WTC11 (cell line): ENCODE data around the gene PTPN21. TPM values are rescaled to one million over a fixed set of nuclear protein-coding genes. Genes with fewer than 3 reads are reported as not detected.

Experiments used
- CREM ChIP-seq: sonication (generic); formaldehyde crosslinking; IDR thresholded peaks from 2 replicates; pipeline ENCODE4 v1.8.1; 2022; ENCODE audit warnings: mild to moderate bottlenecking, missing genetic modification reagents, moderate library complexity
- ELF4 ChIP-seq: sonication (generic); formaldehyde crosslinking; IDR thresholded peaks from 2 replicates; pipeline ENCODE4 v1.8.1; 2022; ENCODE audit warnings: low read depth, mild to moderate bottlenecking, moderate library complexity, missing genetic modification reagents
- FOXP1 ChIP-seq: sonication (generic); formaldehyde crosslinking; IDR thresholded peaks from 2 replicates; pipeline ENCODE4 v1.8.0; 2022; ENCODE audit warnings: missing genetic modification reagents, mild to moderate bottlenecking, moderate library complexity, borderline replicate concordance
- GTF2I ChIP-seq: fragments of 250-450 bp; sonication (Bioruptor Pico); conservative IDR thresholded peaks from 2 replicates; pipeline ENCODE4 v1.4.0; 2021; ENCODE audit warnings: mild to moderate bottlenecking
- IRF2 ChIP-seq: sonication (generic); formaldehyde crosslinking; IDR thresholded peaks from 2 replicates; pipeline ENCODE4 v1.8.0; 2022; ENCODE audit warnings: low read depth, missing genetic modification reagents, borderline replicate concordance
- JAZF1 ChIP-seq: fragments of 250-450 bp; sonication (Bioruptor Pico); IDR thresholded peaks from 2 replicates; pipeline ENCODE4 v1.9.0; 2021; ENCODE audit warnings: moderate library complexity, mild to moderate bottlenecking, inconsistent platforms
- NFATC4 ChIP-seq: fragments of 250-450 bp; sonication (Bioruptor Pico); IDR thresholded peaks from 2 replicates; pipeline ENCODE4 v1.9.0; 2021; ENCODE audit warnings: mild to moderate bottlenecking
- NR3C1 ChIP-seq: sonication (generic); formaldehyde crosslinking; conservative IDR thresholded peaks from 2 replicates; pipeline ENCODE4 v1.8.1; 2023; ENCODE audit warnings: low read depth, mild to moderate bottlenecking, missing genetic modification reagents
- OVOL2 ChIP-seq: fragments of 250-450 bp; sonication (Bioruptor Pico); IDR thresholded peaks from 2 replicates; pipeline ENCODE4 v1.9.0; 2021; ENCODE audit warnings: mild to moderate bottlenecking, borderline replicate concordance
- RELA ChIP-seq: sonication (generic); formaldehyde crosslinking; IDR thresholded peaks from 2 replicates; pipeline ENCODE4 v1.8.1; 2022; ENCODE audit warnings: missing genetic modification reagents, mild to moderate bottlenecking, borderline replicate concordance
- ZNF232 ChIP-seq: sonication (generic); formaldehyde crosslinking; IDR thresholded peaks from 2 replicates; pipeline ENCODE4 v1.8.0; 2022; ENCODE audit warnings: mild to moderate bottlenecking, missing genetic modification reagents
- total RNA-seq: library from RNA; stranded (reverse); gene quantifications from 3 replicates; pipeline ENCODE4 v1.2.3, GENCODE V29; 2021
- TF ChIP-seq, protein P1 (sequence below): sonication (generic); formaldehyde crosslinking; IDR thresholded peaks from 2 replicates; pipeline ENCODE4 v1.8.0; 2023; ENCODE audit warnings: missing genetic modification reagents
- TF ChIP-seq, protein P2 (sequence below): sonication (generic); formaldehyde crosslinking; conservative IDR thresholded peaks from 2 replicates; pipeline ENCODE4 v1.8.1; 2023; ENCODE audit warnings: mild to moderate bottlenecking, low read depth, missing genetic modification reagents, moderate library complexity
- TF ChIP-seq, protein P3 (sequence below): sonication (generic); formaldehyde crosslinking; IDR thresholded peaks from 2 replicates; pipeline ENCODE4 v1.8.1; 2023; ENCODE audit warnings: mild to moderate bottlenecking, missing genetic modification reagents, moderate library complexity
- TF ChIP-seq, protein P4 (sequence below): sonication (generic); formaldehyde crosslinking; IDR thresholded peaks from 2 replicates; pipeline ENCODE4 v1.8.1; 2023; ENCODE audit warnings: mild to moderate bottlenecking, missing genetic modification reagents, borderline replicate concordance
- TF ChIP-seq, protein P5 (sequence below): sonication (generic); formaldehyde crosslinking; conservative IDR thresholded peaks from 2 replicates; pipeline ENCODE4 v1.8.1; 2022; ENCODE audit warnings: mild to moderate bottlenecking, missing genetic modification reagents
- TF ChIP-seq, protein P6 (sequence below): sonication (generic); formaldehyde crosslinking; IDR thresholded peaks from 2 replicates; pipeline ENCODE4 v1.8.1; 2023; ENCODE audit warnings: mild to moderate bottlenecking, missing genetic modification reagents
- TF ChIP-seq, protein P7 (sequence below): fragments of 200-600 bp; IDR thresholded peaks from 2 replicates; pipeline ENCODE4 v1.8.0; 2022; ENCODE audit warnings: antibody characterized with exemption
- TF ChIP-seq, protein P8 (sequence below): sonication (generic); formaldehyde crosslinking; IDR thresholded peaks from 2 replicates; pipeline ENCODE4 v1.8.1; 2022; ENCODE audit warnings: low read depth, missing genetic modification reagents, borderline replicate concordance
- TF ChIP-seq, protein P9 (sequence below): sonication (generic); formaldehyde crosslinking; IDR thresholded peaks from 2 replicates; pipeline ENCODE4 v1.8.0; 2022; ENCODE audit warnings: missing genetic modification reagents

The PTPN21 gene
- total RNA-seq, 1 experiment from 2014 or later = 7.5 TPM

DNA sequence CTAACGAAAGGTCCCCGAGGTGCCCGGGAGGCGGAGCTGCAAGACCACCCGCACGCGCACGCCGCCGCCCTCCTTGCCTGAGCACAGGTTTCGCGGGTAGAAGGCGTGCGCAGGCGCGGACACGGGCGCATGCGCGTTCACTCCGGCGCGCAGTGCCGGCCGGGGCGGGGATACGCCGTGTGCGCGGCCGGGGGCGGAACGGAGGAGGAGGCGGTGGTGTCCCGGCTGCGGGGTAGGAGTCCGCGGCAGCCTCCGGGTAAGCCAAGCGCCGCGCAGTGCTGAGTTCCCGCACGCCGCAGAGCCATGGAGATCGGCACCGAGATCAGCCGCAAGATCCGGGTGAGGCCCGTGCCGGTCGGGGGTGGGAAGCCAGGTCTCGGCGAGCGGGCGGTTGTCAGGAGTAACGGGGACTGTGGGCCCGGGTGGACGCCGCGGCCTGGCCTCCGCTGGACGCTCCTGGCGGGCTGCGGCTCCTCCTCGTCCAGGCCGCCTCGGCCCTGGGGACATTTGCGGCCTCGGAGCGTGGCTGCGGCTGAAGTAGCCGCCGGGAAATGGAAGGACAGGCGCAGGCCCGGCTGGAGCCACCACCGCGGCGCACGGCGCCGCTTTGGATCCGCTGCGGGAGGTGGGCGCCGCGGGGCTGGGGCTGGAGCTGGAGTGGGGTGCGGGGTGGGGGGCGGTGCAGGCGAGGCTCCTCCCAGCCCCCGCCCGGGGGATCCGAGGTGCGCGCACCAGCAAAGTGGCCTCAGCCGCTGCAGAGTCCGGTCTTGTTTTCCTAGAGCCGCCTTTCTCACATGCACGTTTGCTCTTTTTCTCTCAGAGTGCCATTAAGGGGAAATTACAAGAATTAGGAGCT, 8.3 kb upstream of the PTPN21 start, which contains the start of gene ZC3H14 (continued):
- TF ChIP-seq, protein P1, sequence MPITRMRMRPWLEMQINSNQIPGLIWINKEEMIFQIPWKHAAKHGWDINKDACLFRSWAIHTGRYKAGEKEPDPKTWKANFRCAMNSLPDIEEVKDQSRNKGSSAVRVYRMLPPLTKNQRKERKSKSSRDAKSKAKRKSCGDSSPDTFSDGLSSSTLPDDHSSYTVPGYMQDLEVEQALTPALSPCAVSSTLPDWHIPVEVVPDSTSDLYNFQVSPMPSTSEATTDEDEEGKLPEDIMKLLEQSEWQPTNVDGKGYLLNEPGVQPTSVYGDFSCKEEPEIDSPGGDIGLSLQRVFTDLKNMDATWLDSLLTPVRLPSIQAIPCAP (CRISPR knock-in tag) = peak; percentile 88
- TF ChIP-seq, protein P2, sequence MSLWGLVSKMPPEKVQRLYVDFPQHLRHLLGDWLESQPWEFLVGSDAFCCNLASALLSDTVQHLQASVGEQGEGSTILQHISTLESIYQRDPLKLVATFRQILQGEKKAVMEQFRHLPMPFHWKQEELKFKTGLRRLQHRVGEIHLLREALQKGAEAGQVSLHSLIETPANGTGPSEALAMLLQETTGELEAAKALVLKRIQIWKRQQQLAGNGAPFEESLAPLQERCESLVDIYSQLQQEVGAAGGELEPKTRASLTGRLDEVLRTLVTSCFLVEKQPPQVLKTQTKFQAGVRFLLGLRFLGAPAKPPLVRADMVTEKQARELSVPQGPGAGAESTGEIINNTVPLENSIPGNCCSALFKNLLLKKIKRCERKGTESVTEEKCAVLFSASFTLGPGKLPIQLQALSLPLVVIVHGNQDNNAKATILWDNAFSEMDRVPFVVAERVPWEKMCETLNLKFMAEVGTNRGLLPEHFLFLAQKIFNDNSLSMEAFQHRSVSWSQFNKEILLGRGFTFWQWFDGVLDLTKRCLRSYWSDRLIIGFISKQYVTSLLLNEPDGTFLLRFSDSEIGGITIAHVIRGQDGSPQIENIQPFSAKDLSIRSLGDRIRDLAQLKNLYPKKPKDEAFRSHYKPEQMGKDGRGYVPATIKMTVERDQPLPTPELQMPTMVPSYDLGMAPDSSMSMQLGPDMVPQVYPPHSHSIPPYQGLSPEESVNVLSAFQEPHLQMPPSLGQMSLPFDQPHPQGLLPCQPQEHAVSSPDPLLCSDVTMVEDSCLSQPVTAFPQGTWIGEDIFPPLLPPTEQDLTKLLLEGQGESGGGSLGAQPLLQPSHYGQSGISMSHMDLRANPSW (CRISPR knock-in tag) = no peak
- TF ChIP-seq, protein P3, sequence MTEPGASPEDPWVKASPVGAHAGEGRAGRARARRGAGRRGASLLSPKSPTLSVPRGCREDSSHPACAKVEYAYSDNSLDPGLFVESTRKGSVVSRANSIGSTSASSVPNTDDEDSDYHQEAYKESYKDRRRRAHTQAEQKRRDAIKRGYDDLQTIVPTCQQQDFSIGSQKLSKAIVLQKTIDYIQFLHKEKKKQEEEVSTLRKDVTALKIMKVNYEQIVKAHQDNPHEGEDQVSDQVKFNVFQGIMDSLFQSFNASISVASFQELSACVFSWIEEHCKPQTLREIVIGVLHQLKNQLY (CRISPR knock-in tag) = no peak
- TF ChIP-seq ELF4 (CRISPR knock-in tag) = 0 out of 2 replicates have a peak, but pooled peaks have one; percentile 17
- TF ChIP-seq, protein P4, sequence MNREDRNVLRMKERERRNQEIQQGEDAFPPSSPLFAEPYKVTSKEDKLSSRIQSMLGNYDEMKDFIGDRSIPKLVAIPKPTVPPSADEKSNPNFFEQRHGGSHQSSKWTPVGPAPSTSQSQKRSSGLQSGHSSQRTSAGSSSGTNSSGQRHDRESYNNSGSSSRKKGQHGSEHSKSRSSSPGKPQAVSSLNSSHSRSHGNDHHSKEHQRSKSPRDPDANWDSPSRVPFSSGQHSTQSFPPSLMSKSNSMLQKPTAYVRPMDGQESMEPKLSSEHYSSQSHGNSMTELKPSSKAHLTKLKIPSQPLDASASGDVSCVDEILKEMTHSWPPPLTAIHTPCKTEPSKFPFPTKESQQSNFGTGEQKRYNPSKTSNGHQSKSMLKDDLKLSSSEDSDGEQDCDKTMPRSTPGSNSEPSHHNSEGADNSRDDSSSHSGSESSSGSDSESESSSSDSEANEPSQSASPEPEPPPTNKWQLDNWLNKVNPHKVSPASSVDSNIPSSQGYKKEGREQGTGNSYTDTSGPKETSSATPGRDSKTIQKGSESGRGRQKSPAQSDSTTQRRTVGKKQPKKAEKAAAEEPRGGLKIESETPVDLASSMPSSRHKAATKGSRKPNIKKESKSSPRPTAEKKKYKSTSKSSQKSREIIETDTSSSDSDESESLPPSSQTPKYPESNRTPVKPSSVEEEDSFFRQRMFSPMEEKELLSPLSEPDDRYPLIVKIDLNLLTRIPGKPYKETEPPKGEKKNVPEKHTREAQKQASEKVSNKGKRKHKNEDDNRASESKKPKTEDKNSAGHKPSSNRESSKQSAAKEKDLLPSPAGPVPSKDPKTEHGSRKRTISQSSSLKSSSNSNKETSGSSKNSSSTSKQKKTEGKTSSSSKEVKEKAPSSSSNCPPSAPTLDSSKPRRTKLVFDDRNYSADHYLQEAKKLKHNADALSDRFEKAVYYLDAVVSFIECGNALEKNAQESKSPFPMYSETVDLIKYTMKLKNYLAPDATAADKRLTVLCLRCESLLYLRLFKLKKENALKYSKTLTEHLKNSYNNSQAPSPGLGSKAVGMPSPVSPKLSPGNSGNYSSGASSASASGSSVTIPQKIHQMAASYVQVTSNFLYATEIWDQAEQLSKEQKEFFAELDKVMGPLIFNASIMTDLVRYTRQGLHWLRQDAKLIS (CRISPR knock-in tag) = no peak; the same call in 1 of the 2 replicates
- no peak for TF ChIP-seq IRF2 (CRISPR knock-in tag)
- no peak for TF ChIP-seq GTF2I (CRISPR knock-in tag)
- TF ChIP-seq JAZF1 (CRISPR knock-in tag) = no peak
- TF ChIP-seq, protein P5, sequence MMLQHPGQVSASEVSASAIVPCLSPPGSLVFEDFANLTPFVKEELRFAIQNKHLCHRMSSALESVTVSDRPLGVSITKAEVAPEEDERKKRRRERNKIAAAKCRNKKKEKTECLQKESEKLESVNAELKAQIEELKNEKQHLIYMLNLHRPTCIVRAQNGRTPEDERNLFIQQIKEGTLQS (CRISPR knock-in tag) = no peak
- TF ChIP-seq, protein P6, sequence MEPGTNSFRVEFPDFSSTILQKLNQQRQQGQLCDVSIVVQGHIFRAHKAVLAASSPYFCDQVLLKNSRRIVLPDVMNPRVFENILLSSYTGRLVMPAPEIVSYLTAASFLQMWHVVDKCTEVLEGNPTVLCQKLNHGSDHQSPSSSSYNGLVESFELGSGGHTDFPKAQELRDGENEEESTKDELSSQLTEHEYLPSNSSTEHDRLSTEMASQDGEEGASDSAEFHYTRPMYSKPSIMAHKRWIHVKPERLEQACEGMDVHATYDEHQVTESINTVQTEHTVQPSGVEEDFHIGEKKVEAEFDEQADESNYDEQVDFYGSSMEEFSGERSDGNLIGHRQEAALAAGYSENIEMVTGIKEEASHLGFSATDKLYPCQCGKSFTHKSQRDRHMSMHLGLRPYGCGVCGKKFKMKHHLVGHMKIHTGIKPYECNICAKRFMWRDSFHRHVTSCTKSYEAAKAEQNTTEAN (CRISPR knock-in tag) = no peak
- TF ChIP-seq, protein P7, sequence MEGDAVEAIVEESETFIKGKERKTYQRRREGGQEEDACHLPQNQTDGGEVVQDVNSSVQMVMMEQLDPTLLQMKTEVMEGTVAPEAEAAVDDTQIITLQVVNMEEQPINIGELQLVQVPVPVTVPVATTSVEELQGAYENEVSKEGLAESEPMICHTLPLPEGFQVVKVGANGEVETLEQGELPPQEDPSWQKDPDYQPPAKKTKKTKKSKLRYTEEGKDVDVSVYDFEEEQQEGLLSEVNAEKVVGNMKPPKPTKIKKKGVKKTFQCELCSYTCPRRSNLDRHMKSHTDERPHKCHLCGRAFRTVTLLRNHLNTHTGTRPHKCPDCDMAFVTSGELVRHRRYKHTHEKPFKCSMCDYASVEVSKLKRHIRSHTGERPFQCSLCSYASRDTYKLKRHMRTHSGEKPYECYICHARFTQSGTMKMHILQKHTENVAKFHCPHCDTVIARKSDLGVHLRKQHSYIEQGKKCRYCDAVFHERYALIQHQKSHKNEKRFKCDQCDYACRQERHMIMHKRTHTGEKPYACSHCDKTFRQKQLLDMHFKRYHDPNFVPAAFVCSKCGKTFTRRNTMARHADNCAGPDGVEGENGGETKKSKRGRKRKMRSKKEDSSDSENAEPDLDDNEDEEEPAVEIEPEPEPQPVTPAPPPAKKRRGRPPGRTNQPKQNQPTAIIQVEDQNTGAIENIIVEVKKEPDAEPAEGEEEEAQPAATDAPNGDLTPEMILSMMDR = no peak
- no peak for TF ChIP-seq NFATC4 (CRISPR knock-in tag)
- TF ChIP-seq OVOL2 (CRISPR knock-in tag) = no peak
- TF ChIP-seq FOXP1 (CRISPR knock-in tag) = 0 out of 2 replicates have a peak, but pooled peaks have one; percentile 58
- TF ChIP-seq NR3C1 (CRISPR knock-in tag) = no peak
- TF ChIP-seq, protein P8, sequence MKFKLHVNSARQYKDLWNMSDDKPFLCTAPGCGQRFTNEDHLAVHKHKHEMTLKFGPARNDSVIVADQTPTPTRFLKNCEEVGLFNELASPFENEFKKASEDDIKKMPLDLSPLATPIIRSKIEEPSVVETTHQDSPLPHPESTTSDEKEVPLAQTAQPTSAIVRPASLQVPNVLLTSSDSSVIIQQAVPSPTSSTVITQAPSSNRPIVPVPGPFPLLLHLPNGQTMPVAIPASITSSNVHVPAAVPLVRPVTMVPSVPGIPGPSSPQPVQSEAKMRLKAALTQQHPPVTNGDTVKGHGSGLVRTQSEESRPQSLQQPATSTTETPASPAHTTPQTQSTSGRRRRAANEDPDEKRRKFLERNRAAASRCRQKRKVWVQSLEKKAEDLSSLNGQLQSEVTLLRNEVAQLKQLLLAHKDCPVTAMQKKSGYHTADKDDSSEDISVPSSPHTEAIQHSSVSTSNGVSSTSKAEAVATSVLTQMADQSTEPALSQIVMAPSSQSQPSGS (CRISPR knock-in tag) = no peak
- TF ChIP-seq, protein P9, sequence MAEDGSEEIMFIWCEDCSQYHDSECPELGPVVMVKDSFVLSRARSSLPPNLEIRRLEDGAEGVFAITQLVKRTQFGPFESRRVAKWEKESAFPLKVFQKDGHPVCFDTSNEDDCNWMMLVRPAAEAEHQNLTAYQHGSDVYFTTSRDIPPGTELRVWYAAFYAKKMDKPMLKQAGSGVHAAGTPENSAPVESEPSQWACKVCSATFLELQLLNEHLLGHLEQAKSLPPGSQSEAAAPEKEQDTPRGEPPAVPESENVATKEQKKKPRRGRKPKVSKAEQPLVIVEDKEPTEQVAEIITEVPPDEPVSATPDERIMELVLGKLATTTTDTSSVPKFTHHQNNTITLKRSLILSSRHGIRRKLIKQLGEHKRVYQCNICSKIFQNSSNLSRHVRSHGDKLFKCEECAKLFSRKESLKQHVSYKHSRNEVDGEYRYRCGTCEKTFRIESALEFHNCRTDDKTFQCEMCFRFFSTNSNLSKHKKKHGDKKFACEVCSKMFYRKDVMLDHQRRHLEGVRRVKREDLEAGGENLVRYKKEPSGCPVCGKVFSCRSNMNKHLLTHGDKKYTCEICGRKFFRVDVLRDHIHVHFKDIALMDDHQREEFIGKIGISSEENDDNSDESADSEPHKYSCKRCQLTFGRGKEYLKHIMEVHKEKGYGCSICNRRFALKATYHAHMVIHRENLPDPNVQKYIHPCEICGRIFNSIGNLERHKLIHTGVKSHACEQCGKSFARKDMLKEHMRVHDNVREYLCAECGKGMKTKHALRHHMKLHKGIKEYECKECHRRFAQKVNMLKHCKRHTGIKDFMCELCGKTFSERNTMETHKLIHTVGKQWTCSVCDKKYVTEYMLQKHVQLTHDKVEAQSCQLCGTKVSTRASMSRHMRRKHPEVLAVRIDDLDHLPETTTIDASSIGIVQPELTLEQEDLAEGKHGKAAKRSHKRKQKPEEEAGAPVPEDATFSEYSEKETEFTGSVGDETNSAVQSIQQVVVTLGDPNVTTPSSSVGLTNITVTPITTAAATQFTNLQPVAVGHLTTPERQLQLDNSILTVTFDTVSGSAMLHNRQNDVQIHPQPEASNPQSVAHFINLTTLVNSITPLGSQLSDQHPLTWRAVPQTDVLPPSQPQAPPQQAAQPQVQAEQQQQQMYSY (CRISPR knock-in tag) = 0 out of 2 replicates have a peak, but pooled peaks have one; percentile 23
- TF ChIP-seq ZNF232 = 0 out of 2 replicates have a peak, but pooled peaks have one; percentile 90
- TF ChIP-seq RELA = peak; percentile 91
- TF ChIP-seq CREM (CRISPR knock-in tag) = peak; percentile 53; the same call in 1 of the 2 replicates
